Vagina (tissue), 2 donors: Measurements from ENCODE around the gene RET. TPM values are rescaled to one million over a fixed set of nuclear protein-coding genes. Genes with fewer than 3 reads are reported as not detected.

ENCODE experiments used
- DNase-seq, 2 donors: peaks; one replicate each; pipeline ENCODE4 v3.0.0-alpha.2; 2017; ENCODE audit errors: extremely low spot score in 2 of 2
- H3K27ac ChIP-seq: fragments of 200-600 bp; sonication (generic); one replicate; pipeline ENCODE4 v1.5.1; 2019
- H3K27me3 ChIP-seq: fragments of 200-600 bp; sonication (generic); one replicate; pipeline ENCODE4 v1.5.1; 2019
- H3K36me3 ChIP-seq, 2 donors: fragments of 200-600 bp; sonication (generic); one replicate each; pipeline ENCODE4 v1.5.1; 2017 to 2019
- H3K4me1 ChIP-seq: fragments of 200-600 bp; sonication (generic); one replicate; pipeline ENCODE4 v1.5.1; 2019
- H3K4me3 ChIP-seq, 2 donors: fragments of 200-600 bp; sonication (generic); 1 replicate in 1 of 2; 2 replicates in 1 of 2; pipeline ENCODE4 v1.5.1; 2016 to 2019
- H3K9me3 ChIP-seq: fragments of 200-600 bp; sonication (generic); one replicate; pipeline ENCODE4 v1.5.1; 2019
- POLR2A ChIP-seq, 2 donors: fragments of 450-650 bp; IDR thresholded peaks; one replicate each; pipeline ENCODE4 v1.6.1; 2017; ENCODE audit warnings: antibody characterized with exemption in 2 of 2, mild to moderate bottlenecking in 2 of 2, moderate library complexity in 2 of 2
- POLR2AphosphoS5 ChIP-seq, 2 donors: sonication (generic); formaldehyde crosslinking; IDR thresholded peaks; one replicate each; pipeline ENCODE4 v1.9.0; 2017; ENCODE audit warnings: antibody characterized with exemption in 2 of 2, mild to moderate bottlenecking in 2 of 2, low read depth in 1 of 2; ENCODE audit not compliant: insufficient read depth in 1 of 2
- intact Hi-C: fragments of 100-400 bp; cut with DNase I; formaldehyde crosslinking; loops from one replicate; pipeline ENCODE4 v1.15.1; 2023
- total RNA-seq: library from RNA; depleted of rRNA; stranded (reverse); fragments of >200 nt; gene quantifications from one replicate; pipeline ENCODE4 v1.2.3, GENCODE V29; 2016
- TF ChIP-seq, protein P1 (sequence below), 3 experiments: fragments of 450-650 bp in 2 of 3; fragments of 200-600 bp in 1 of 3; sonication (generic) in 1 of 3; IDR thresholded peaks; one replicate each; pipeline ENCODE4 v1.5.1; 2017 to 2019; ENCODE audit warnings: antibody characterized with exemption in 3 of 3, mild to moderate bottlenecking in 2 of 3, moderate library complexity in 2 of 3

The RET gene
- total RNA-seq, 1 donor from 2014 or later = 7.9 TPM

DNA sequence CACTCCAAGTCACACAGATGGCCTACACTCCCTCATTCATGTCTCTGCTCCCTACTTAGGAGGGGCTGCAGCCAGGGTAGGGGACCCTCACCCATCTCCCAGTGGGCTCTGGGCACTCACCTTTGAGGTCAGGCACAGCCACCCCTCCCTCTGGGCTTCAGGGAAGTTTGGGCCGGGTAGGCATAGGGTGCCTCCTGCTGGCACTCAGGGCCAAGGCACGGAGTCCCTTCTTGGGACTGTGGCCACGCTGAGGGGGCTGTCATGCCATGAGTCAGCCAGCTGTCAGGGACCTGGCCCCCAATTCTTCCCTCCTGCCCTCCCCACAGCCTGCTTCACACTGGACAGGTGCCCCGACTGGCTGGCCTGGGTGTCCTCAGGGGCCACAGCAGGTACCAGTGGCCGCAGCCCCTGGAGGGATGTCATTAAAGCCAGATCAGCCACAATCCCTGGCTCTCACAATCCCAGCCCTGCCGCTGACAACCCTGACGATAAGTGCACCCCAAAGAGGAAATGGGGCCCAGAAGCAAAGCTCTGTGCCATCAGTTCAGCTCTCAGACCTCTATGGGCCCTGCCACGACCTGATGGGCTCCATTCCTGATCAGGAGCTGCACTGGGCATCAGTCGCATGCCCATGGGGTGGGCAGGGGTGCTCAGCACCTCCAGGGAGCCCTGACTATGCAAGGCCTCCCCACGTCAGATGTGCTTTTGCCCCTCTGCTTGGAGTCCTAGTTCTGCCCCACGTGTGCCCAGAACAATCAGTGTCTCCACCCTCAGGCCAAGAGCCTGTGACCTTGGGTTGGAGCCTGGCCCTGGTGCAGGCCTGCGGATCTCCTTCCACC lies 34.1 kb upstream of the RET start:
- H3K27ac ChIP-seq = no peak overlapping the region
- no peaks in the 10 kb centered on the region for H3K27me3 ChIP-seq
- intact Hi-C loops = no loop called here
- H3K4me3 ChIP-seq = no peak overlapping the region
- H3K9me3 ChIP-seq = no peaks in the 10 kb centered on the region
- DNase-seq = peak in 1 of 2 donors; percentile 87
- no peaks in the 10 kb centered on the region for H3K36me3 ChIP-seq
- TF ChIP-seq POLR2A (IDR thresholded peaks at IDR 0.05) (no peak), POLR2AphosphoS5 (IDR thresholded peaks at IDR 0.05; ENCODE audit: insufficient read depth in 1 of 2, low read depth in 1 of 2) (no peak)
- TF ChIP-seq, protein P1, sequence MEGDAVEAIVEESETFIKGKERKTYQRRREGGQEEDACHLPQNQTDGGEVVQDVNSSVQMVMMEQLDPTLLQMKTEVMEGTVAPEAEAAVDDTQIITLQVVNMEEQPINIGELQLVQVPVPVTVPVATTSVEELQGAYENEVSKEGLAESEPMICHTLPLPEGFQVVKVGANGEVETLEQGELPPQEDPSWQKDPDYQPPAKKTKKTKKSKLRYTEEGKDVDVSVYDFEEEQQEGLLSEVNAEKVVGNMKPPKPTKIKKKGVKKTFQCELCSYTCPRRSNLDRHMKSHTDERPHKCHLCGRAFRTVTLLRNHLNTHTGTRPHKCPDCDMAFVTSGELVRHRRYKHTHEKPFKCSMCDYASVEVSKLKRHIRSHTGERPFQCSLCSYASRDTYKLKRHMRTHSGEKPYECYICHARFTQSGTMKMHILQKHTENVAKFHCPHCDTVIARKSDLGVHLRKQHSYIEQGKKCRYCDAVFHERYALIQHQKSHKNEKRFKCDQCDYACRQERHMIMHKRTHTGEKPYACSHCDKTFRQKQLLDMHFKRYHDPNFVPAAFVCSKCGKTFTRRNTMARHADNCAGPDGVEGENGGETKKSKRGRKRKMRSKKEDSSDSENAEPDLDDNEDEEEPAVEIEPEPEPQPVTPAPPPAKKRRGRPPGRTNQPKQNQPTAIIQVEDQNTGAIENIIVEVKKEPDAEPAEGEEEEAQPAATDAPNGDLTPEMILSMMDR (IDR thresholded peaks at IDR 0.05) = no peak
- H3K4me1 ChIP-seq = no peaks in the 10 kb centered on the region

DNA sequence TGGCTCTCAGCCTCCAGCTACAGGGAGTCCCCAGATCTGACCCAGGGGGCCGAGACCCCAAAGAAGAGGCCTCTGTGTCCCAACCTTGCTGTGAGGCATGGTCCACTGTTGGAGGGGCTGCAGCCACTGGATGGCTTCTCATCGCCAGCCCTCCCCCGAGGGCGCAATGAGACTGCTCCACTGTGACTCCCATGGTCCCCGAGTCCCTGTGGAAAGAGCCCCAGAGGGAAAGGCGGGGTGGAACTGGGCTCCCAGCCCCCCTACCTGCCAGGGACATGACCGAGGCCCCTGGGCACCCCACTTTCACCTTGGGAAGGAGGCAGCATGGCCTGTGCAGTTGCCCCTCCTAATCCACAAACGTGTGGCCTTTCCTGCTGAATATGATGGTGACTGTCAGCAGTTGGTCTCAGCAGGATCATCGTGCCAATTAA lies 33.5 kb upstream of the RET start:
- Histone ChIP-seq H3K9me3 (no peaks in the 10 kb centered on the region), H3K4me1 (no peaks in the 10 kb centered on the region), H3K4me3 (no peak overlapping the region), H3K27me3 (no peaks in the 10 kb centered on the region), H3K27ac (no peak overlapping the region), H3K36me3 (no peaks in the 10 kb centered on the region)
- TF ChIP-seq, protein P1 (IDR thresholded peaks at IDR 0.05) = no peak
- TF ChIP-seq POLR2AphosphoS5 (IDR thresholded peaks at IDR 0.05; ENCODE audit: insufficient read depth in 1 of 2, low read depth in 1 of 2) = no peak
- TF ChIP-seq POLR2A (IDR thresholded peaks at IDR 0.05) = no peak
- DNase-seq = no peak
- intact Hi-C loops = no loop called here

DNA sequence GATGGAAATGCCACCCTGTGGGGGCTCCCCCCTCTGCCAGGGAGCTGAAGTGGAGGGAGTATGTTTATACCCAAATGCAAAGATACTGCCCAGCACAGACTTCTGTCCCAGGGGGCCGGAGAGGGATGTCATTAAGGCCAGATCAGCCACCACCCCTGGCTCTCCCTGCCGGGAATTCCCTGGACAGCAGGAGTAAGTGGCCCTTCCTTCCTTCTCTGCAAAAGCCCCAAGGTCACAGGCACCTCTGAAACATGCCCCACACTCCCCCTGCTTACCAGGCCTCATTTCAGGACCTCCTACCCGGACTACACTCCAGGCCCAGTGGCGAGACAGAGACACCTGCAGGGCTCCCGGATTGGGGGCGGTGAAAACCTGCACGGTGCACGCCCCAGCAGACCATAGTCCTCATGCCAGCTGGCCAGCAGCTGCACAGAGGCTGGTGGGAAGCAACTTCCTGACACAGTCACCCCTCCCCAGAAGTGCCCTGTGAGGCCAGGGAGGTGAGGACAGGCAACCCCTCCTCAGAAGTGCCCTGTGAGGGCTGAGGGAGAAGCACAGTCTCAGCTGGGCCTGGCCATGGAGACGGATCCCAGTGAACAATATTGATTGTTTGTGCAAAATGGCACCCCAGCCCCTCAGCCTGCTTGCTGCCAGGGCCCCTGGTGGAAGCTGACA lies 33.0 kb upstream of the RET start:
- intact Hi-C loops = no loop called here
- Histone ChIP-seq H3K9me3 (no peaks in the 10 kb centered on the region), H3K4me3 (no peak overlapping the region), H3K27ac (no peak overlapping the region), H3K27me3 (no peaks in the 10 kb centered on the region), H3K36me3 (no peaks in the 10 kb centered on the region), H3K4me1 (no peaks in the 10 kb centered on the region)
- no peak for DNase-seq
- TF ChIP-seq POLR2AphosphoS5 (IDR thresholded peaks at IDR 0.05; ENCODE audit: insufficient read depth in 1 of 2, low read depth in 1 of 2) = no peak
- TF ChIP-seq, protein P1 (IDR thresholded peaks at IDR 0.05) = no peak
- no peak for TF ChIP-seq POLR2A (IDR thresholded peaks at IDR 0.05)

DNA sequence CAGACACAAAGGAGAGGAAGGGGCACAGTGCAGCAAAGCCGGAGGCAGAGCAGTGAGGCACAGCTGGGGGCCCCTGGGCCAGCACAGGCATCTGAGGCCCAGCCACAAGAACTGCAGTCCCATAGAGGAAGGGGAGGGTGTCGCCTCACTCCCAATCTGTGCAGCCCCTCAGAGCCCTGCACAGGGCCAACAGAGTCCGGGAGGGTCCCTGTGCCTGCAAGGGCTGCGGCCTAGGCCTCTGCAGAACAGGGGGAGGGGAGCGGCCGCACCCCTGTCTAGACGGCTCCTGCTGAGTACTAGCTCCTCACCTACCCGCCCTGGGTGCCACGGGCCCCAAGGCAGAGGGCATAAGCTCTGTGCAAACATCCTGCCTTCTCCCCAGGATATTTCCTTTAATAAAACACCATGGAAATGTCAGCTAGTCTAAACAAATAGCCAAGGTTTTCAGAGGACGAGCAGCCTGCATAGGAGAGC lies 32.4 kb upstream of the RET start:
- no peak overlapping the region for H3K27ac ChIP-seq
- no peaks in the 10 kb centered on the region for H3K27me3 ChIP-seq
- TF ChIP-seq POLR2AphosphoS5 (IDR thresholded peaks at IDR 0.05; ENCODE audit: insufficient read depth in 1 of 2, low read depth in 1 of 2) = no peak
- TF ChIP-seq, protein P1 (IDR thresholded peaks at IDR 0.05) = no peak
- no peak for TF ChIP-seq POLR2A (IDR thresholded peaks at IDR 0.05)
- no peaks in the 10 kb centered on the region for H3K4me1 ChIP-seq
- H3K9me3 ChIP-seq = no peaks in the 10 kb centered on the region
- H3K36me3 ChIP-seq = no peaks in the 10 kb centered on the region
- DNase-seq = no peak
- H3K4me3 ChIP-seq = no peak overlapping the region
- intact Hi-C loops = no loop called here
